ENCODE results near the gene PTPRN2.

DNA sequence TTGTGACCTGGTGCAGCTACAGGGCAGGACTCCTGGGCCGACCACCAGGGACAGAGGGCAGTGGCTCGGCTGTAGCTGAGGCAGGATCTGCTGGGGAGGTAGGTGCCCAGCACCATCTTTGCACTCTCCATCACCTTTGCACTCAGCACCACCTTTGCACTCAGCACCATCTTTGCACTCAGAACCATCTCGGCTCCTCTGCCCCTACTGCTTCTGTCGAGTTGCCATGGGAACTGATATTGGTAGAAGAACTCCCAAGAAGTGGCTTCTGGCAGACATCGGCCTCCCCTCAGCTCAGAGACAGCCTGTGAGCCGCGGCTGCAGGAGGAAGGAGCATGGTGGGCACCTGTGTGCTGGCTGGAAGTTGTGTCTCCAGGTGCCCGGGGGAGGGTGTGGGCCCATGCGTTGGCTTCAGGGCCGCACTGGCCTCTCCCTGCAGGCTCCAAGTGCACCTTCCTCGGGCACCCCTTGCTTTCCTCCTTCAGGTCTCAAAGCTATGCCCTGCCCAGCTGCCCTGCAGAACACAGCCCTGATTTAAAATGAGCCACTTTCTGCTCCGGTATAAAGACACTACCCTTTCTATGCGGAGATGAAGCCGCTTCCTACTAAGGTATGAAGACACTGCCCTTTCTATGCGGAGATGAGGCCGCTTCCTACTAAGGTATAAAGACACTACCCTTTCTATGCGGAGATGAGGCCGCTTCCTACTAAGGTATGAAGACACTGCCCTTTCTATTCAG, 514.5 kb downstream of the PTPRN2 start:
- TF ChIP-seq EZH2phosphoT487 (IDR thresholded peaks at IDR 0.05; ENCODE audit: borderline replicate concordance, low read depth, low read length), result no peak
- TF ChIP-seq, protein P1, sequence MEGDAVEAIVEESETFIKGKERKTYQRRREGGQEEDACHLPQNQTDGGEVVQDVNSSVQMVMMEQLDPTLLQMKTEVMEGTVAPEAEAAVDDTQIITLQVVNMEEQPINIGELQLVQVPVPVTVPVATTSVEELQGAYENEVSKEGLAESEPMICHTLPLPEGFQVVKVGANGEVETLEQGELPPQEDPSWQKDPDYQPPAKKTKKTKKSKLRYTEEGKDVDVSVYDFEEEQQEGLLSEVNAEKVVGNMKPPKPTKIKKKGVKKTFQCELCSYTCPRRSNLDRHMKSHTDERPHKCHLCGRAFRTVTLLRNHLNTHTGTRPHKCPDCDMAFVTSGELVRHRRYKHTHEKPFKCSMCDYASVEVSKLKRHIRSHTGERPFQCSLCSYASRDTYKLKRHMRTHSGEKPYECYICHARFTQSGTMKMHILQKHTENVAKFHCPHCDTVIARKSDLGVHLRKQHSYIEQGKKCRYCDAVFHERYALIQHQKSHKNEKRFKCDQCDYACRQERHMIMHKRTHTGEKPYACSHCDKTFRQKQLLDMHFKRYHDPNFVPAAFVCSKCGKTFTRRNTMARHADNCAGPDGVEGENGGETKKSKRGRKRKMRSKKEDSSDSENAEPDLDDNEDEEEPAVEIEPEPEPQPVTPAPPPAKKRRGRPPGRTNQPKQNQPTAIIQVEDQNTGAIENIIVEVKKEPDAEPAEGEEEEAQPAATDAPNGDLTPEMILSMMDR (conservative IDR thresholded peaks at IDR 0.05; ENCODE audit: low read length), result no peak

Data from OCI-LY7 (cell line).